ENCODE measurements around the gene UBR4. TPM values are rescaled to one million over a fixed set of nuclear protein-coding genes. Genes with fewer than 3 reads are reported as not detected.

UBR4 gene
- total and polyA plus RNA-seq, 2 experiments from 2014 or later: 111 to 230 TPM

DNA sequence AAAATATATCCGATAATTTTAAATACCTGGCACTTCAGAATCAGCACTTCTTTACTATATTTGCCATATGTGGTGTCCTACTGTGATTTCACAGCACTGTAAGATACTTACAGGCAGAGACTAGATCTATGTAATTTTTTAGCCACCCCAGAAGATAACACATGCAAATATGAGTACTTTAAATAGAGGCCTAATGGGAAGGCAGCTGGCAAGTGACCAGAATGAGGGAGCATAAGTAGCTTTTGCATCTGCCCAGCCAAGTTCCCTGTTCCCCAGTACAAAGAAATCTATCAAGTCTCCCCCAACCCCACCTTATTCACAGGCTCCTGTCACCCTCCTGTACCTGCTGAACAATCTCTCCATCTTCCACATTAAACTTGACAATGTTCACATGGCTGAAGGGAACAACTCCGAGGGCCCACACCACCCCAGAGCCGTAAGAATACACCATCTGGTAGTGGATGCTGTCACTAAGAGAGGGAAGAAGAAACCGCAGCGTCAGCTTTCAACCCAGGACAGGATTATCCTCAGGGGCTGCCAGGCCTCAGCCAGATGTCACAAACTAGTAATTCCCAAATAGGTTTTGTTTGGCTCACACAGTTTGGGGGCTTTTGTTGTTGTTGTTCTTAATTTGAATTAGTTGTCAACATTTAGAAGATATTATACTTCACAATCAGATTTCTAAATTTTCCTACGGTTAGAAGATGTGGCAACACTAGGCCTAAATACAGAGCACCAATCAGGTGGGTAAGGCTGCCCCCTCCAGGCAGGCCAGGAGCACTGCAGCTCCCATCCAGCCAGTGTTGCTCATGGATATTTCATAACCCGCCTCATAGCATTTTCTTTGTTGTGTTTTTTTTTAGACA, 30.8 kb upstream of the UBR4 start:
- H3K4me2 ChIP-seq: no peak overlapping the region
- H3K4me3 Mint-ChIP-seq: no peak overlapping the region
- TF ChIP-seq STAT1 (IDR thresholded peaks at IDR 0.05; ENCODE audit: unreplicated experiment) (no peak), CREB1 (CRISPR knock-in tag; IDR thresholded peaks at IDR 0.05; ENCODE audit: low read depth) (no peak), ZNF331 (CRISPR knock-in tag; IDR thresholded peaks at IDR 0.05; ENCODE audit: low read depth) (no peak)
- TF ChIP-seq, protein P1, sequence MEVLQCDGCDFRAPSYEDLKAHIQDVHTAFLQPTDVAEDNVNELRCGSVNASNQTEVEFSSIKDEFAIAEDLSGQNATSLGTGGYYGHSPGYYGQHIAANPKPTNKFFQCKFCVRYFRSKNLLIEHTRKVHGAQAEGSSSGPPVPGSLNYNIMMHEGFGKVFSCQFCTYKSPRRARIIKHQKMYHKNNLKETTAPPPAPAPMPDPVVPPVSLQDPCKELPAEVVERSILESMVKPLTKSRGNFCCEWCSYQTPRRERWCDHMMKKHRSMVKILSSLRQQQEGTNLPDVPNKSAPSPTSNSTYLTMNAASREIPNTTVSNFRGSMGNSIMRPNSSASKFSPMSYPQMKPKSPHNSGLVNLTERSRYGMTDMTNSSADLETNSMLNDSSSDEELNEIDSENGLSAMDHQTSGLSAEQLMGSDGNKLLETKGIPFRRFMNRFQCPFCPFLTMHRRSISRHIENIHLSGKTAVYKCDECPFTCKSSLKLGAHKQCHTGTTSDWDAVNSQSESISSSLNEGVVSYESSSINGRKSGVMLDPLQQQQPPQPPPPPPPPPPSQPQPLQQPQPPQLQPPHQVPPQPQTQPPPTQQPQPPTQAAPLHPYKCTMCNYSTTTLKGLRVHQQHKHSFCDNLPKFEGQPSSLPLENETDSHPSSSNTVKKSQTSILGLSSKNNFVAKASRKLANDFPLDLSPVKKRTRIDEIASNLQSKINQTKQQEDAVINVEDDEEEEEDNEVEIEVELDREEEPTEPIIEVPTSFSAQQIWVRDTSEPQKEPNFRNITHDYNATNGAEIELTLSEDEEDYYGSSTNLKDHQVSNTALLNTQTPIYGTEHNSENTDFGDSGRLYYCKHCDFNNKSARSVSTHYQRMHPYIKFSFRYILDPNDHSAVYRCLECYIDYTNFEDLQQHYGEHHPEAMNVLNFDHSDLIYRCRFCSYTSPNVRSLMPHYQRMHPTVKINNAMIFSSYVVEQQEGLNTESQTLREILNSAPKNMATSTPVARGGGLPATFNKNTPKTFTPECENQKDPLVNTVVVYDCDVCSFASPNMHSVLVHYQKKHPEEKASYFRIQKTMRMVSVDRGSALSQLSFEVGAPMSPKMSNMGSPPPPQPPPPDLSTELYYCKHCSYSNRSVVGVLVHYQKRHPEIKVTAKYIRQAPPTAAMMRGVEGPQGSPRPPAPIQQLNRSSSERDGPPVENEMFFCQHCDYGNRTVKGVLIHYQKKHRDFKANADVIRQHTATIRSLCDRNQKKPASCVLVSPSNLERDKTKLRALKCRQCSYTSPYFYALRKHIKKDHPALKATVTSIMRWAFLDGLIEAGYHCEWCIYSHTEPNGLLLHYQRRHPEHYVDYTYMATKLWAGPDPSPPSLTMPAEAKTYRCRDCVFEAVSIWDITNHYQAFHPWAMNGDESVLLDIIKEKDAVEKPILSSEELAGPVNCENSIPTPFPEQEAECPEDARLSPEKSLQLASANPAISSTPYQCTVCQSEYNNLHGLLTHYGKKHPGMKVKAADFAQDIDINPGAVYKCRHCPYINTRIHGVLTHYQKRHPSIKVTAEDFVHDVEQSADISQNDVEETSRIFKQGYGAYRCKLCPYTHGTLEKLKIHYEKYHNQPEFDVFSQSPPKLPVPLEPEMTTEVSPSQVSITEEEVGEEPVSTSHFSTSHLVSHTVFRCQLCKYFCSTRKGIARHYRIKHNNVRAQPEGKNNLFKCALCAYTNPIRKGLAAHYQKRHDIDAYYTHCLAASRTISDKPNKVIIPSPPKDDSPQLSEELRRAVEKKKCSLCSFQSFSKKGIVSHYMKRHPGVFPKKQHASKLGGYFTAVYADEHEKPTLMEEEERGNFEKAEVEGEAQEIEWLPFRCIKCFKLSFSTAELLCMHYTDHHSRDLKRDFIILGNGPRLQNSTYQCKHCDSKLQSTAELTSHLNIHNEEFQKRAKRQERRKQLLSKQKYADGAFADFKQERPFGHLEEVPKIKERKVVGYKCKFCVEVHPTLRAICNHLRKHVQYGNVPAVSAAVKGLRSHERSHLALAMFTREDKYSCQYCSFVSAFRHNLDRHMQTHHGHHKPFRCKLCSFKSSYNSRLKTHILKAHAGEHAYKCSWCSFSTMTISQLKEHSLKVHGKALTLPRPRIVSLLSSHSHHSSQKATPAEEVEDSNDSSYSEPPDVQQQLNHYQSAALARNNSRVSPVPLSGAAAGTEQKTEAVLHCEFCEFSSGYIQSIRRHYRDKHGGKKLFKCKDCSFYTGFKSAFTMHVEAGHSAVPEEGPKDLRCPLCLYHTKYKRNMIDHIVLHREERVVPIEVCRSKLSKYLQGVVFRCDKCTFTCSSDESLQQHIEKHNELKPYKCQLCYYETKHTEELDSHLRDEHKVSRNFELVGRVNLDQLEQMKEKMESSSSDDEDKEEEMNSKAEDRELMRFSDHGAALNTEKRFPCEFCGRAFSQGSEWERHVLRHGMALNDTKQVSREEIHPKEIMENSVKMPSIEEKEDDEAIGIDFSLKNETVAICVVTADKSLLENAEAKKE (CRISPR knock-in tag; IDR thresholded peaks at IDR 0.05): no peak
- TF ChIP-seq, protein P2, sequence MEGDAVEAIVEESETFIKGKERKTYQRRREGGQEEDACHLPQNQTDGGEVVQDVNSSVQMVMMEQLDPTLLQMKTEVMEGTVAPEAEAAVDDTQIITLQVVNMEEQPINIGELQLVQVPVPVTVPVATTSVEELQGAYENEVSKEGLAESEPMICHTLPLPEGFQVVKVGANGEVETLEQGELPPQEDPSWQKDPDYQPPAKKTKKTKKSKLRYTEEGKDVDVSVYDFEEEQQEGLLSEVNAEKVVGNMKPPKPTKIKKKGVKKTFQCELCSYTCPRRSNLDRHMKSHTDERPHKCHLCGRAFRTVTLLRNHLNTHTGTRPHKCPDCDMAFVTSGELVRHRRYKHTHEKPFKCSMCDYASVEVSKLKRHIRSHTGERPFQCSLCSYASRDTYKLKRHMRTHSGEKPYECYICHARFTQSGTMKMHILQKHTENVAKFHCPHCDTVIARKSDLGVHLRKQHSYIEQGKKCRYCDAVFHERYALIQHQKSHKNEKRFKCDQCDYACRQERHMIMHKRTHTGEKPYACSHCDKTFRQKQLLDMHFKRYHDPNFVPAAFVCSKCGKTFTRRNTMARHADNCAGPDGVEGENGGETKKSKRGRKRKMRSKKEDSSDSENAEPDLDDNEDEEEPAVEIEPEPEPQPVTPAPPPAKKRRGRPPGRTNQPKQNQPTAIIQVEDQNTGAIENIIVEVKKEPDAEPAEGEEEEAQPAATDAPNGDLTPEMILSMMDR (conservative IDR thresholded peaks at IDR 0.05; ENCODE audit: low read depth in 2 of 2): peak; percentile 76 to 85
- ATAC-seq (peak; percentile 86), DNase-seq (ENCODE audit: low spot score) (peak; percentile 61)
- H3K4me1 ChIP-seq (ENCODE audit: insufficient read depth): no peaks in the 10 kb centered on the region
- H3K27me3 ChIP-seq (ENCODE audit: insufficient read depth): no peaks in the 10 kb centered on the region
- H3K27ac Mint-ChIP-seq: no peak overlapping the region
- no peak overlapping the region for H2AFZ ChIP-seq
- no peaks in the 10 kb centered on the region for H3K9me2 ChIP-seq (ENCODE audit: insufficient read depth)
- peaks cover 65% of the 10 kb centered on the region for H3K36me3 ChIP-seq (ENCODE audit: insufficient read depth)
- H3K79me2 ChIP-seq (replicated peaks; ENCODE audit: insufficient read depth): peaks cover 12% of the 10 kb centered on the region; the same call in 1 of the 2 replicates
- H3F3A ChIP-seq (replicated peaks; ENCODE audit: low read depth): no peaks in the 10 kb centered on the region
- peaks cover 84% of the 10 kb centered on the region for H3K36me3 Mint-ChIP-seq (ENCODE audit: low read depth)
- peaks cover 14% of the 10 kb centered on the region; the same call in 1 of the 2 replicates for H4K20me1 ChIP-seq (replicated peaks; ENCODE audit: insufficient read depth)
- H3K9me3 Mint-ChIP-seq: no peaks in the 10 kb centered on the region
- H3K27me3 Mint-ChIP-seq (ENCODE audit: insufficient read depth, low read depth, poor library complexity): peaks cover 4% of the 10 kb centered on the region
- no peaks in the 10 kb centered on the region for H3K4me1 Mint-ChIP-seq
- no peak overlapping the region for H3K4me3 ChIP-seq
- no peak overlapping the region for H3K27ac ChIP-seq (ENCODE audit: low read depth)

Data from GM23338 (cell line).